Measurements from ENCODE around the gene PLCL1. TPM values are rescaled to one million over a fixed set of nuclear protein-coding genes. Genes with fewer than 3 reads are reported as not detected.

PLCL1 gene
- total RNA-seq, 1 donor from 2014 or later = 78.6 TPM

- no peak for DNase-seq
- Histone ChIP-seq H3K9me3 (replicated peaks) (no peaks in the 10 kb centered on the region), H3K4me3 (no peak overlapping the region), H3K4me1 (peaks cover 82% of the 10 kb centered on the region), H3K36me3 (no peaks in the 10 kb centered on the region), H3K27ac (replicated peaks) (peak overlapping the region; percentile 73), H3K27me3 (ENCODE audit: low read depth) (no peaks in the 10 kb centered on the region)
- TF ChIP-seq, protein P1, sequence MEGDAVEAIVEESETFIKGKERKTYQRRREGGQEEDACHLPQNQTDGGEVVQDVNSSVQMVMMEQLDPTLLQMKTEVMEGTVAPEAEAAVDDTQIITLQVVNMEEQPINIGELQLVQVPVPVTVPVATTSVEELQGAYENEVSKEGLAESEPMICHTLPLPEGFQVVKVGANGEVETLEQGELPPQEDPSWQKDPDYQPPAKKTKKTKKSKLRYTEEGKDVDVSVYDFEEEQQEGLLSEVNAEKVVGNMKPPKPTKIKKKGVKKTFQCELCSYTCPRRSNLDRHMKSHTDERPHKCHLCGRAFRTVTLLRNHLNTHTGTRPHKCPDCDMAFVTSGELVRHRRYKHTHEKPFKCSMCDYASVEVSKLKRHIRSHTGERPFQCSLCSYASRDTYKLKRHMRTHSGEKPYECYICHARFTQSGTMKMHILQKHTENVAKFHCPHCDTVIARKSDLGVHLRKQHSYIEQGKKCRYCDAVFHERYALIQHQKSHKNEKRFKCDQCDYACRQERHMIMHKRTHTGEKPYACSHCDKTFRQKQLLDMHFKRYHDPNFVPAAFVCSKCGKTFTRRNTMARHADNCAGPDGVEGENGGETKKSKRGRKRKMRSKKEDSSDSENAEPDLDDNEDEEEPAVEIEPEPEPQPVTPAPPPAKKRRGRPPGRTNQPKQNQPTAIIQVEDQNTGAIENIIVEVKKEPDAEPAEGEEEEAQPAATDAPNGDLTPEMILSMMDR (IDR thresholded peaks at IDR 0.05; ENCODE audit: borderline replicate concordance) = no peak
- intact Hi-C loops (cut with micrococcal nuclease) = no loop called here
Measured at GRCh38 chr2:197870137-197870536, 65.7 kb downstream of the PLCL1 start.

- TF ChIP-seq, protein P1 (IDR thresholded peaks at IDR 0.05; ENCODE audit: borderline replicate concordance) = no peak
- peak overlapping the region; percentile 73 for H3K27ac ChIP-seq (replicated peaks)
Measured at GRCh38 chr2:197871780-197872456, 67.5 kb downstream of the PLCL1 start.

GRCh38 chr2:197873293-197873701 lies 68.9 kb downstream of the PLCL1 start:
- TF ChIP-seq, protein P1 (IDR thresholded peaks at IDR 0.05; ENCODE audit: borderline replicate concordance) = peak; percentile 30
- Histone ChIP-seq H3K4me3 (peak overlapping the region; percentile 6), H3K36me3 (no peaks in the 10 kb centered on the region), H3K27me3 (ENCODE audit: low read depth) (no peaks in the 10 kb centered on the region), H3K4me1 (peaks cover 92% of the 10 kb centered on the region), H3K9me3 (replicated peaks) (no peaks in the 10 kb centered on the region), H3K27ac (replicated peaks) (peak overlapping the region; percentile 73)
- intact Hi-C loops (cut with micrococcal nuclease) = no loop called here
- DNase-seq = no peak

More at GRCh38 chr2:197871780-197872456, 67.5 kb downstream of the PLCL1 start:
- no peak for DNase-seq
- Histone ChIP-seq H3K4me1 (peaks cover 92% of the 10 kb centered on the region), H3K27me3 (ENCODE audit: low read depth) (no peaks in the 10 kb centered on the region), H3K9me3 (replicated peaks) (no peaks in the 10 kb centered on the region), H3K36me3 (no peaks in the 10 kb centered on the region), H3K4me3 (no peak overlapping the region)
- intact Hi-C loops (cut with micrococcal nuclease) = no loop called here

DNA sequence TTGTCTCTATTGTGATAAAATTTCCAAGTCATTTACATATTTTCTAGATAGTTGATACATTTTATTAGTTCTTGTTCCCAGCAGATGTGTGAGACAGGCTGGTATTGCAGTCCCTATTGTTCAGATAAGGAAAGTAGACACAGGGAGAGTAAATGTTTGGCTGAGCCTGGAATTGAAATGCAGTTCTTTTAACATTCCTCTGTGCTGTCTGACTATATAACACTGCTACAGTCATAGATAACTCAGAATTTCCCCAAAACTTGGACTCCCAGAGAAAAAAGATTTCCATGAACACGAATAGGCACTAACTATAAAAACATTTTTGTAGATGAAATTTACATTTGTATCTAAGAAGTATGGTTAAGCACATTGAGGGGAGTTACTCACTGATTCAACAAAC lies 71.4 kb downstream of the PLCL1 start:
- no peaks in the 10 kb centered on the region for H3K27me3 ChIP-seq (ENCODE audit: low read depth)
- no peaks in the 10 kb centered on the region for H3K9me3 ChIP-seq (replicated peaks)
- no peak overlapping the region for H3K4me3 ChIP-seq
- TF ChIP-seq, protein P1 (IDR thresholded peaks at IDR 0.05; ENCODE audit: borderline replicate concordance) = no peak
- H3K27ac ChIP-seq (replicated peaks) = peak overlapping the region; percentile 82
- no peaks in the 10 kb centered on the region for H3K36me3 ChIP-seq
- H3K4me1 ChIP-seq = peaks cover 92% of the 10 kb centered on the region
- intact Hi-C loops (cut with micrococcal nuclease) = no loop called here
- DNase-seq = no peak

DNA sequence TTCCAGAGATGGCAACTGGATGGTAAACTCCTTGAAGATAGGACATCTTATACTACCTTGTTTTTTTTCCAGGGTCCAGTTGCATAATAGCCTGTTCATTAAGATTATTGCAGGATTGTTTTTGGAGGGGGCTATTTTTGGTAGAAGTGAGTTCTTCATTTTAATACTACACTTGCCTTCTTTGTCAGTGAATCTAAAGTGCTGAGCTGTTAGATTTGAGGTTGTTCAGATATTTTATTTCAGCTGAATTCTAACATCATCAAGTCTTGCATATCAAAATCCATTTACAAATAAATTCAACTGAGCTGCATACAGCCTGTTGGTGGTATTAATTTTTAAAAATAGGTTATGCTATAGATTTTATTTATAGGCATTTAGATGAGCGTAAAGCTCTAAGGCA lies 72.1 kb downstream of the PLCL1 start:
- no peak for DNase-seq
- TF ChIP-seq, protein P1 (IDR thresholded peaks at IDR 0.05; ENCODE audit: borderline replicate concordance) = no peak
- Histone ChIP-seq H3K9me3 (replicated peaks) (no peaks in the 10 kb centered on the region), H3K27ac (replicated peaks) (peak overlapping the region; percentile 82), H3K27me3 (ENCODE audit: low read depth) (no peaks in the 10 kb centered on the region), H3K4me1 (peaks cover 92% of the 10 kb centered on the region), H3K4me3 (no peak overlapping the region), H3K36me3 (no peaks in the 10 kb centered on the region)
- intact Hi-C loops (cut with micrococcal nuclease) = no loop called here

Measured in left ventricle myocardium inferior (tissue), 1 donor.